Endothelial cell of umbilical vein (primary cell): ENCODE data around the gene ALKBH5. TPM values are rescaled to one million over a fixed set of nuclear protein-coding genes. Genes with fewer than 3 reads are reported as not detected.

Experiments used
- BruUV-seq: library from RNA; stranded (reverse); fragments of 400-500 nt; replicated peaks from 2 replicates; lab custom pipeline; 2021; lab: Mats Ljungman, UMichigan
- CTCF ChIA-PET: fragments of 300-600, 350-600 bp; sonication (Branson Sonifier 250); formaldehyde crosslinking; loops from one replicate; lab custom pipeline; 2021; ENCODE audit warnings: antibody characterized with exemption, inconsistent platforms; lab: Charles Lee
- POLR2A ChIA-PET: fragments of 300-600, 350-600 bp; sonication (Branson Sonifier 250); formaldehyde crosslinking; loops from one replicate; lab custom pipeline; 2021; ENCODE audit warnings: antibody characterized with exemption, inconsistent platforms; lab: Charles Lee
- DNase-seq: peaks from one replicate; pipeline ENCODE4 v3.0.0-alpha.2; 2011; ENCODE audit warnings: low read depth, low spot score
- FAIRE-seq: peaks from 2 replicates; lab custom pipeline; 2011; peaks lifted over from hg19 to GRCh38; lab: Jason Lieb, UNC
- H2AFZ ChIP-seq: 2 replicates; pipeline ENCODE4 v1.6.0; 2012; ENCODE audit warnings: low read depth, low read length, control low read depth, inconsistent platforms
- H3K27ac ChIP-seq: 2 replicates; pipeline ENCODE4 v1.5.1; 2011; ENCODE audit warnings: low read depth, mild to moderate bottlenecking, control low read depth, low read length, moderate library complexity; ENCODE audit not compliant: insufficient read depth
- H3K27me3 ChIP-seq, 2 experiments: 2 replicates each; pipeline versions ENCODE4 v1.6.0 to v1.6.1; 2011; ENCODE audit warnings: low read length in 2 of 2, mixed read lengths in 1 of 2; ENCODE audit not compliant: control insufficient read depth in 2 of 2, insufficient read depth in 2 of 2
- H3K36me3 ChIP-seq, 2 experiments: 2 replicates in 1 of 2; 3 replicates in 1 of 2; pipeline ENCODE4 v1.5.1; 2011; ENCODE audit warnings: low read length in 2 of 2, mild to moderate bottlenecking in 1 of 2, moderate library complexity in 1 of 2; ENCODE audit not compliant: control insufficient read depth in 2 of 2, insufficient read depth in 2 of 2; ENCODE audit errors: extremely low read depth in 1 of 2
- H3K4me1 ChIP-seq: 3 replicates; pipeline ENCODE4 v1.5.1; 2011; ENCODE audit warnings: mild to moderate bottlenecking, low read length; ENCODE audit not compliant: control insufficient read depth, insufficient read depth; ENCODE audit errors: extremely low read depth
- H3K4me2 ChIP-seq: 2 replicates; pipeline ENCODE4 v1.6.1; 2011; ENCODE audit warnings: low read length, control low read depth, mixed read lengths; ENCODE audit not compliant: insufficient read depth
- H3K4me3 ChIP-seq, 3 experiments: fragments of 200-600 bp in 1 of 3; sonication (generic), shearing (Covaris generic) in 1 of 3; replicated peaks in 1 of 3; 2 replicates each; pipeline ENCODE4 v1.5.1; 2011 to 2016; ENCODE audit warnings: control low read depth in 3 of 3, low read length in 3 of 3, mild to moderate bottlenecking in 2 of 3, inconsistent platforms in 1 of 3, low read depth in 1 of 3, moderate library complexity in 1 of 3; ENCODE audit not compliant: insufficient read depth in 1 of 3
- H3K79me2 ChIP-seq: 2 replicates; pipeline ENCODE4 v1.6.0; 2012; ENCODE audit warnings: low read length, inconsistent platforms; ENCODE audit not compliant: control insufficient read depth, insufficient read depth
- H3K9ac ChIP-seq: replicated peaks from 2 replicates; pipeline ENCODE3; 2011; ENCODE audit warnings: low read length, control low read depth; ENCODE audit not compliant: insufficient read depth; ENCODE audit errors: extremely low read depth
- H3K9me1 ChIP-seq: replicated peaks from 3 replicates; pipeline ENCODE4 v1.6.0; 2011; ENCODE audit warnings: mild to moderate bottlenecking, low read length; ENCODE audit not compliant: control insufficient read depth, insufficient read depth; ENCODE audit errors: extremely low read depth
- H3K9me3 ChIP-seq: replicated peaks from 2 replicates; pipeline ENCODE4 v1.5.1; 2012; ENCODE audit warnings: low read length, inconsistent platforms; ENCODE audit not compliant: control insufficient read depth, insufficient read depth
- H4K20me1 ChIP-seq: replicated peaks from 2 replicates; pipeline ENCODE3; 2011; ENCODE audit warnings: mild to moderate bottlenecking, low read length; ENCODE audit not compliant: control insufficient read depth, insufficient read depth; ENCODE audit errors: extremely low read depth
- CTCF ChIP-seq, 2 donors: IDR thresholded peaks; 1 replicate in 1 of 2; 2 replicates in 1 of 2; pipeline ENCODE4 v1.5.1; 2011; ENCODE audit warnings: low read length in 2 of 2, mild to moderate bottlenecking in 2 of 2, moderate library complexity in 2 of 2, control low read depth in 1 of 2, inconsistent platforms in 1 of 2, low read depth in 1 of 2; ENCODE audit not compliant: insufficient read depth in 1 of 2; ENCODE audit errors: extremely low read depth in 1 of 2
- EZH2 ChIP-seq: IDR thresholded peaks from 2 replicates; pipeline ENCODE4 v1.6.1; 2012; ENCODE audit warnings: borderline replicate concordance, low read depth, mild to moderate bottlenecking, moderate library complexity, low read length, inconsistent platforms; ENCODE audit not compliant: severe bottlenecking
- FOS ChIP-seq: IDR thresholded peaks from 2 replicates; pipeline ENCODE4 v1.6.1; 2011; ENCODE audit warnings: mild to moderate bottlenecking, low read length, moderate library complexity, borderline replicate concordance; ENCODE audit not compliant: insufficient read depth
- GATA2 ChIP-seq: IDR thresholded peaks from 2 replicates; pipeline ENCODE4 v1.7.0; 2011; ENCODE audit warnings: low read depth, mild to moderate bottlenecking, moderate library complexity, mixed read lengths, low read length; ENCODE audit not compliant: insufficient read length, insufficient read depth
- JUN ChIP-seq: IDR thresholded peaks from 2 replicates; pipeline ENCODE4 v1.6.1; 2011; ENCODE audit warnings: borderline replicate concordance, low read depth; ENCODE audit not compliant: insufficient read length, insufficient read depth
- MYC ChIP-seq: IDR thresholded peaks from one replicate; pipeline ENCODE4 v1.6.1; 2011; ENCODE audit warnings: mild to moderate bottlenecking, low read depth, low read length
- POLR2A ChIP-seq: IDR thresholded peaks from 2 replicates; pipeline ENCODE4 v1.6.1; 2012; ENCODE audit warnings: low read depth, mild to moderate bottlenecking, control low read depth, low read length
- POLR2AphosphoS5 ChIP-seq: IDR thresholded peaks from 2 replicates; pipeline ENCODE4 v1.6.1; 2012; ENCODE audit warnings: low read depth, mild to moderate bottlenecking, control low read depth, low read length, moderate library complexity; ENCODE audit not compliant: insufficient read depth
- dilution Hi-C: fragments of 300-500 bp; cut with MboI; formaldehyde crosslinking; loops from one replicate; pipeline ENCODE4 v1.15.0; 2019; ENCODE audit warnings: low sequenced_read_pairs; ENCODE audit not compliant: extremely low pct_ligation_motif_present
- intact Hi-C: fragments of 100-400 bp; cut with micrococcal nuclease; formaldehyde crosslinking; loops from one replicate; pipeline ENCODE4 v1.10.0; 2022
- polyA plus RNA-seq, 4 experiments: library from polyadenylated mRNA; depleted of rRNA in 3 of 4; stranded (reverse) in 3 of 4; unstranded in 1 of 4; fragments of >200 nt; gene quantifications; 2 replicates each; pipeline versions ENCODE4 v1.2.1 to v1.2.3, GENCODE V29; 2011 to 2012; ENCODE audit warnings: missing spikeins in 1 of 4
- total RNA-seq: library from RNA; stranded (reverse); gene quantifications from 2 replicates; pipeline ENCODE4 v1.2.3, GENCODE V29; 2021
- TF ChIP-seq, protein P1 (sequence below): IDR thresholded peaks from 2 replicates; pipeline ENCODE4 v1.6.1; 2011; ENCODE audit not compliant: insufficient read depth, insufficient read length

ALKBH5 gene
- total and polyA plus RNA-seq, 2 donors (not counting 3 experiments of a cell fraction or from before 2014, with no cell fraction given): 55.3 to 71.0 TPM

GRCh38 chr17:18252160-18252559, 68.5 kb downstream of the ALKBH5 start:
- dilution Hi-C loops (no loop called here), intact Hi-C loops (no loop called here)
- H3K79me2 ChIP-seq: peaks cover 15% of the 10 kb centered on the region
- POLR2A ChIA-PET: no interaction called here
- peaks cover 6 to 62% of the 10 kb centered on the region in 2 experiments for H3K36me3 ChIP-seq
- no peak for DNase-seq
- CTCF ChIA-PET: interaction anchor here (2.1 kb wide), 1 partner anchor 16 kb away, joined by 5 read pairs; no protein-coding TSS in a partner anchor
- FAIRE-seq: no peak
- BruUV-seq: no TSS peak
- H3K9ac ChIP-seq: no peak overlapping the region
- no peaks in the 10 kb centered on the region for H3K27me3 ChIP-seq
- H3K9me3 ChIP-seq: no peaks in the 10 kb centered on the region
- no peak overlapping the region for H3K27ac ChIP-seq
- H2AFZ ChIP-seq: no peak overlapping the region
- no peak overlapping the region for H3K4me3 ChIP-seq
- no peaks in the 10 kb centered on the region for H3K9me1 ChIP-seq
- no peak overlapping the region for H3K4me2 ChIP-seq
- H4K20me1 ChIP-seq: no peaks in the 10 kb centered on the region
- no peak for TF ChIP-seq POLR2AphosphoS5
- TF ChIP-seq, protein P1, sequence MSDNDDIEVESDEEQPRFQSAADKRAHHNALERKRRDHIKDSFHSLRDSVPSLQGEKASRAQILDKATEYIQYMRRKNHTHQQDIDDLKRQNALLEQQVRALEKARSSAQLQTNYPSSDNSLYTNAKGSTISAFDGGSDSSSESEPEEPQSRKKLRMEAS: no peak
- no peak for TF ChIP-seq EZH2
- no peak for TF ChIP-seq CTCF (IDR thresholded peaks at IDR 0.05; ENCODE audit: extremely low read depth in 1 of 2, insufficient read depth in 1 of 2, low read depth in 1 of 2, low read length in 2 of 2)
- no peak for TF ChIP-seq MYC
- TF ChIP-seq GATA2: no peak
- no peak for TF ChIP-seq FOS
- no peak for TF ChIP-seq POLR2A
- TF ChIP-seq JUN: no peak
- H3K4me1 ChIP-seq: peaks cover 25% of the 10 kb centered on the region
